T-helper 9 cell (primary cell): Measurements from ENCODE around the gene GPR148.
"Not testable (repeated sequence)": the region's sequence is repeated elsewhere in the genome, so short reads cannot be mapped to it uniquely, and the experiment has no call there.

Experiments
- DNase-seq: peaks from one replicate; pipeline ENCODE4 v3.0.0-alpha.2; 2020
- total RNA-seq, 2 donors: gene quantifications; one replicate each; lab custom pipeline; 2026; lab: John Stamatoyannopoulos, UW

Gene GPR148
- 0 reads per million in 2 donors for total RNA-seq

DNA sequence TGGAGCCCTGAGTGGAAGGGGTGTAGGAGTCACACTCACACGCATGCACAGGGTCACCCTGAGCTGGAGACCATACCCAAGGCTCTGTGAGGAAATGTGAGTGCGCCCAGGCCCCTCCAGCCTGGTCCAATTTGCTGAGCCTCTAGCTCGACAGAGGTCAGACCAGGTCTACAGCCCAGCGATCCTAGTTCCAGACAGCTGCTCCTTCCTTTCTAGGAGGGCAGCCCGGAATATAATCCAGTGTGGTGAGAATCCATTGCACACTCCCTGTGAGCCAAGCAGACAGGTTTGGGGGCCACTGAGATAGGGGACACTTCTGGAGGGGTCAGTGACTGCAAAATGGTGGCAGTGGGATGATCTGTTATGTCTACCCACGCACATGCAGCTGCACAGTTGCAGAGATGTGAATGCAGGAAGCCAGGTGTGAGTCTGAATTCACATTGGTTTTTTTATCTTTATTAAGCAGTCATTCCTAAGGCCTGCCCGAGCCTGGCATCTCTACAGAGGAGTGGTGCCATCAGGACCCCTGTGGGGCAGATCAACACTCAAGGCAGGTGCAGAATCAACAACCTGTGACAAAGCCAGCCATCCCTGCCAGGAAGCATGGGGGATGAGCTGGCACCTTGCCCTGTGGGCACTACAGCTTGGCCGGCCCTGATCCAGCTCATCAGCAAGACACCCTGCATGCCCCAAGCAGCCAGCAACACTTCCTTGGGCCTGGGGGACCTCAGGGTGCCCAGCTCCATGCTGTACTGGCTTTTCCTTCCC lies at the start of gene GPR148:
TSS of gene GPR148 (plus strand) at position 522 of the 768 bp plus-strand sequence. CDS start at position 604, 82 bp downstream.
- DNase-seq: no peak

GRCh38 chr2:130692041-130692770 lies 36.7 kb upstream of the GPR148 start:
- not testable (repeated sequence) for DNase-seq

DNA sequence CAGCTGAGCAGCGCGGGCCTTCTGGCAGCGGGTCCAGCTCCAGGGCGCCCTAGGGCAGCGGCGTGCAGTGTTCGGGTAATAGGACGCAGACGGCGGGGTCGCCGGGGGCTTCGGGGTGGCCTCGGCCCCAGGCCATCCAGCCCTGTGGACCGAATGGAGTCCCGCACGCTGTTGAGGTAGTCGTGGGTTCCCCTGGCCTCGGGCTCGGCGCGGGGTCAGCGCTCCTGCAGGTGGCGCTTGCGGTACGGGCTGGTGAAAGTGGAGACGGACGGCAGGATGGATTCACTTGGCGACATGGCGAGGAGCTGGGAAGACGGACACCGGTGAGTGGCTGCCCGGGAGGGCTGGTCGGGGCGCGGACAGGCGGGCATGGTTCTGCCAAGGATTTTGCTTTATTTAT lies 35.4 kb upstream of the GPR148 start:
- DNase-seq: not testable (repeated sequence)

DNA sequence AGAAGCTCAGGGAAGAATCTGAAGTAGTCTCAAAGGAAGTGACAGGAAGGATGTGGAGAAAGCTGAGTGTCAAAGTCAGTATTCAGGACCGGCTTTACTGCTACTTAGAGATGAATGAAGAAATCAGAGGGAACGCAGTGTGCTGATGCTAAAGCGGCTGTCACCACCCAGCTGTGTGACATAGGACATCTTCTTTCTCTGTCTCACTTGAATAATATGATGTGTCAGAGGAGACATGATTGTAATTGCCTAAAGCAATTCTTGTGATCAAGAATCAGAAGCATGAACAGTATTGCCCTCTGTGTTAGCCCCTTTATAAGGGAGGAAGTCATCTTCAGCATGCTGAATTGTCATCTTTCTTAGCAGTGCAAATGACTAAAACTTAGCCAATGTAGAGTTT lies 25.6 kb upstream of the GPR148 start:
- DNase-seq: not testable (repeated sequence)

- not testable (repeated sequence) for DNase-seq
Measured at GRCh38 chr2:130714795-130715194, 14.1 kb upstream of the GPR148 start.

DNA sequence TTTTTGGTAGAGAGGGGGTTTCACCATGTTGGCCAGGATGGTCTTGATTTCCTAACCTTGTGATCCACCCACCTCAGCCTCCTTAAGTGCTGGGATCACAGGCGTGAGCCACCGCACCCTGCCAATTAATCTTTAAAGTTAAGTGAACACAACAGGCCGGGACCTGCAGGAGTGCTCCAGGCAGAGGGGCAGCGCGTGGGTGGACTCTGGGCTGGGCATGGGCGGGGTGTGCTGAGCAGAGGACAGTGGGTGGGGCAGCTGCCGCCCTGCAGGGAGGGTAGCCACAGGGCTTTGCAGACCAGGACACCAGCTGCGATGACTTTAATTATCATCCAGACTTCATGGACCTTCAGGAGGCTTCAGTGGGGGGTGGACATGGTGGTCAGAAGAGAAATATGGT lies 8.8 kb upstream of the GPR148 start:
- DNase-seq: no peak

GRCh38 chr2:130720528-130720927 lies 8.3 kb upstream of the GPR148 start:
- no peak for DNase-seq

GRCh38 chr2:130724455-130724854 lies 4.4 kb upstream of the GPR148 start:
- no peak for DNase-seq

DNA sequence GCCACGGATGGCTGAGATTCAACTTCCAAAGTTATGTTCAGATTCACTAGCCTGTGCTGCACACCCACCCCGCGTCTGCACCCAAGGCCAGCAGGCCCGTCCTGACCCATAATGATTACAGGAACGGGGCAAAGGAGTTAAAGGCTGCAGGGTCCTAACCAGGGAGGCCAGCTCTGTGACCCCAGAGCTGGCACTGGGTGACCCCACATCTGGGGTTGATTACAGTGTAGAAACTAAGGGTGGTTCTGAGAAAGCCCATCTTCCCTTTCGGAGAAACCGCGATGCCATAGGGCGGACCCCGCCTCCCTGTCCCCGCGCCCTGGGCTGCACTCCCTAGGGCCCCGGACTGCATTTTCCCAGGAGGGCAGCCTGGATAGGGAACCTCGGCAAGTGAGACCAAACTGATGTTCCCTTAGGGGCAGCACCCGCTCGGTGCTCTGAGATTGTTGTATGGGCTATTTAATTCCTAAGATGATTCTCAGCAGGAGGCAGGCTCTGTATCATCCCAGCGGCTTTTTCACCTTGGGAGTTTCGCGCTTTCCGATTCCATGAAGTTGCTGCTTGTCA lies 2.2 kb upstream of the GPR148 start:
- DNase-seq: no peak

GRCh38 chr2:130727286-130727924 lies 1.5 kb upstream of the GPR148 start:
- DNase-seq: peak; percentile 85

GRCh38 chr2:130728007-130728454 lies 839 bp upstream of the GPR148 start:
- peak; percentile 31 for DNase-seq

DNA sequence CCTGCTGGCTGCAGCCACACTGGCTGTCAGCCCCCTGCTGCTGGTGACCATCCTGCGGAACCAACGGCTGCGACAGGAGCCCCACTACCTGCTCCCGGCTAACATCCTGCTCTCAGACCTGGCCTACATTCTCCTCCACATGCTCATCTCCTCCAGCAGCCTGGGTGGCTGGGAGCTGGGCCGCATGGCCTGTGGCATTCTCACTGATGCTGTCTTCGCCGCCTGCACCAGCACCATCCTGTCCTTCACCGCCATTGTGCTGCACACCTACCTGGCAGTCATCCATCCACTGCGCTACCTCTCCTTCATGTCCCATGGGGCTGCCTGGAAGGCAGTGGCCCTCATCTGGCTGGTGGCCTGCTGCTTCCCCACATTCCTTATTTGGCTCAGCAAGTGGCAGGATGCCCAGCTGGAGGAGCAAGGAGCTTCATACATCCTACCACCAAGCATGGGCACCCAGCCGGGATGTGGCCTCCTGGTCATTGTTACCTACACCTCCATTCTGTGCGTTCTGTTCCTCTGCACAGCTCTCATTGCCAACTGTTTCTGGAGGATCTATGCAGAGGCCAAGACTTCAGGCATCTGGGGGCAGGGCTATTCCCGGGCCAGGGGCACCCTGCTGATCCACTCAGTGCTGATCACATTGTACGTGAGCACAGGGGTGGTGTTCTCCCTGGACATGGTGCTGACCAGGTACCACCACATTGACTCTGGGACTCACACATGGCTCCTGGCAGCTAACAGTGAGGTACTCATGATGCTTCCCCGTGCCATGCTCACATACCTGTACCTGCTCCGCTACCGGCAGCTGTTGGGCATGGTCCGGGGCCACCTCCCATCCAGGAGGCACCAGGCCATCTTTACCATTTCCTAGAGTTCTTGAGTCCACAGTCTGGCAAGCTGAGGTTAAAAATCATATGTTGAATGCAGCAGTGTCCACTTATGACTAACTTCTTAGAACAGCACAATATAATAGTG lies 741 bp downstream of the GPR148 start:
- DNase-seq: no peak

DNA sequence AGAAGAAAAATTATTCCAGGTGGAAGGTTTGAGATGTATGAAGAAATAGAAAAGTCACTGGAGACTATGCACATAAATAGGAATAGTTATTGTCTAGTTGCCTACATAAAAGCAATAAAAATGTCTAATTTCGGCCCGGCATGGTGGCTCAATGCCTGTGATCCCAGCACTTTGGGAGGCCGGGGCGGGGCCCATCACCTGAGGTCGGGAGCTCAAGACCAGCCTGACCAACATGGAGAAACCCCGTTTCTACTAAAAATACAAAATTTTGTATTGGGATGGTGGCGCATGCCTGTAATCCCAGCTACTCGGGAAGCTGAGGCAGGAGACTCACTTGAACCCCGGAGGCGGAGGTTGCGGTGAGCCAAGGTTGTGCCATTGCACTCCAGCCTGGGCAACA lies 3.4 kb downstream of the GPR148 start:
- DNase-seq: not testable (repeated sequence)

GRCh38 chr2:130735200-130735599 lies 6.3 kb downstream of the GPR148 start:
- DNase-seq: no peak

- DNase-seq: no peak
Measured at GRCh38 chr2:130736487-130736886, 7.6 kb downstream of the GPR148 start.

DNA sequence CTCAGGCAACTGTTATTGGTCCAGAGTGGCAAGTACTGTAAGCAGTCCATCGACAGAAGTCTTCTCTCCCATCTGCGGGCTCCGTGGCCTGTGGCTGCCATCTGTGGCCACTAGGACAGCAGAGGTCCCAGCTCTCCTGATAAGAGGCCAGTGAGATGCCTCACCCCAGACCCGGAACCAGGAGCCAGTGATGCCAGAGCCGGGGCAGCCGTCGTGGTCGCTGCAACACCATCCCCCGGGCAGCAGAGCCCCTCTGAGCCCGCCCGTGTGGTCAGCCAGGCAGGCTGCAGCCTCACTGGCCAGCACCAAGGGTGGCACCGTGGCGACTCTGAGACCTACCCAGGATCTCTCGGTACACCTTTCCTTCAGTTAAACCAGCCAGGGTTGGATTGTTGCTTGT lies 8.7 kb downstream of the GPR148 start:
- no peak for DNase-seq

DNA sequence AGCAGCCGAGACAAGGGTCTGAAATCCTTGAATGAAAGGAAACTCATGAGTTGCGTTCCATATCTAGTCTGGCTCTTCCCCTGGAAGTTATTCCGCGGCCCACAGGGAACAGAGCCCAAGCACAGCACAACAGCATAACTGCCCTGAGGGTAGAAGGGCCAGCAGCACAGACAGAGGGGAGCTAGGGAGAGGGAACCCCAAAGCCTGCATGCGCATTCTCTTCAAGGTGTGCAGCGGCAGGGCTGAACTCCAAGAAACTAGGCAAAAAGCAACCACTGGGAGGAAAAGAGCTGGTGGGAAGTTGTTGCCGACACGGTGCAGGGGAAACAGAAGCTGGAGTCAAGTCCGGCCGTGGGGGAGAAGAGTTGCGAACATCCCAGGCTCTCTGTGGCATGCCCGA lies 11.8 kb downstream of the GPR148 start:
- DNase-seq: no peak

DNA sequence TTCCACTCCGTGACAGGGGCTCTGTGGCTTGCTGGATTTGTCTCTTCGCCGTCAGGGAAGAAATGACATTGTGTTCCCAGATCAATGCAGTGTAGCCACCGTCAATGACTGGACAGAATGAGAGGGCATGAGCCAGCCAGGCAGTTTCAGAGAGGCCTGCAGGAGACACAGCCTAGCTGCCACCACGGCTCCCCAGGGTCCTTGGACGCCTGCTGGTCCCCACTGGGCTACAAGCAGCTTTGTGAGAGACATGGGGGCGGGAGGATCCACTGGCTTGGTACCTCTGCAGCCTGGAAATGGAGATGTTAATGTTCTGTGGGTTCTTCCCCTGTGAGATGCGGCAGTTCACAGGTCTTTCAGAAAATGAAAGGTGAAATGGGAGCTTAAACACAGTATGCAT lies 14.4 kb downstream of the GPR148 start:
- DNase-seq: no peak

DNA sequence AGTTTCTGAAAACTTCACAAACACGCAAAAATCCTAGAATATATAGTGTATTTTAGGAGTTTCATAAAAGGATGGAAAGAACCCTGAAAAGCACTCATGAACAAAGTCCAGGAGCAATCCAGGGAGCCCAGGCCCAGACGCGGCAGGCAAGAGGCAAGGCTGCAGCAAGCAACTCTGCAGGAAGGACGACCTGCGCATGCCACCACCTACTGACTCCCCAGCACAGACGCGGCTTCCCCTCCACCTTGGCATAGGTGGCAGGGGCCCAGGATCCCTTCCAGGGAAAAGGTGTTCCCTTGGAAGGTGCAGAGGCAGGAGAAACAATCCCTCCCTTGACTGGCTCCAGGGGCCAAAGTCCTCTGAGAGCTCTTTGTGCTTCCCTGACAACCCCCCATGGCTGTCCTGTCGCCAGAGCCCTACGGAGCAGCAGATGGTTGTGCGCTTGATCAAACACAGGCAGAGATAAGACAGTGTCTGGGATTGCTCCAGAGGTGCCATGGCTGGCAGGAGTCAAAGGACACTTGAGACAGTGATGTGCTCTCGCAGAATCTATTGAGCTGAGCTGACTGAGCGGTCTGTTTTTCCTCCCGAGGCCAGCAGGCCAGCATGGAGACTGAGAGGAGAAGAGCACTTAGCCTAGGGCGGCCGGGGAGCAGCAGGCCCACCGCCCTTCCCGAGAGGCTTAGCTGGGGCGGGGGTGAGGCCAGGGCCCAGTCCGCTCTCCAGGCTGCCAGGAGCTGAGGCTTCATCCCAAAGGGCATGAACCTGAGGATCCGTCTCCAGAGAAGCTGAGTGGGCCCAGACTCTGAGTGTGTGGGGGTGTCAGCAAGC lies 15.6 kb downstream of the GPR148 start:
- no peak for DNase-seq

DNA sequence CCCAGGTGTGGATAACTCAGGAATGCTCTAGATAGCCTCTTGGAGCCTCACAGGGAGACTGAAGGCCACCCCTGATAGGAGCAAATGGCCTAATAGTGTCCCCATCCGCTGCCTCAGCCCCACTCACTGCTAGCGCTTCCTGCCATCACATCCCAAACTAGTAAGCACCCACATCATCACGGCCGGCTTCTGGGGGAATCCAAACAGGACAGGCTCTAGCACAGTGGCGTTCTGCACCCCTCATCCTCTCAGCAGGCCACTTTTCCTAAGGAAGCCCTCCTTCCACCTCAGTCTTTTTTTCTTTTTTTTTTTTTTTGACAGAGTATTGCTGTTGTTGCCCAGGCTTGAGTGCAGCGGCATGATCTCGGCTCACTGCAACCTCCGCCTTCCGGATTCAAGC lies 20.2 kb downstream of the GPR148 start:
- DNase-seq: no peak

- DNase-seq: no peak
Measured at GRCh38 chr2:130749641-130750040, 20.8 kb downstream of the GPR148 start.
